Measurements from ENCODE around the gene IFITM10.

Gene IFITM10

DNA sequence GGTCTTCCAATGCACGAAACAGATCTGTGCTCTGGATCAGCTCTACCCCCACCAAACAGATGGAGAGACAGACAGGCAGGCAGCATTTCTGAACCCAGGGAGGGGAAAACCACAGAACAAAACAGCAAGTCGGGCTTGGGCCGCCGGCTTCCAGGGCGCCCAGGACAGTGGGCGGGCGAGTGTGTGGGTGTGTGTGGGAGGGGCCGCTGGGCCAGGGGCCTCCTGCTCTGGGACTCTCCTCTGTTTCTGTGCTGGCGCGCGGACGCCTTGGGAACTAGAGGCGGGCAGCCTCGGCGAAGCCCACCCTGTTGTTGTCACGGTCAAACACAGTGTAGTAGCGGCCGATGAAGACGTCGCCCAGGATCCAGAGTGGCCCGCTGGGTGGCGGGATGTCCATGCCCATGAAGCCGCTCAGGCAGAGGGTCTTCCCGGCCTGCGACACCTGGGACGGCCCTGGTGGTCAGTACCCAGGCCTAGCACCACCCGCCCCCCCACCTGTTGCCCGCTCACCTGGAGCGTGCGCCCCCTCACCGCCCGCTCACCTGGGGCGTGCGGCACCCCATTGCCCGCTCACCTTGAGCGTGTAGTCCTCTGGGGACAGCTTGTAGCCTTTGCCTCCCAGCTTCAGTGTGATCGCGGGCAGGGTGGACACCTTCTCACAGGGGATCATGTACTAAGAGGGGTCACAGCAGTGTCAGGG lies 3.0 kb upstream of the IFITM10 start:
- H3K4me3 ChIP-seq (ENCODE audit: low read depth, low read length) = no peak overlapping the region

DNA sequence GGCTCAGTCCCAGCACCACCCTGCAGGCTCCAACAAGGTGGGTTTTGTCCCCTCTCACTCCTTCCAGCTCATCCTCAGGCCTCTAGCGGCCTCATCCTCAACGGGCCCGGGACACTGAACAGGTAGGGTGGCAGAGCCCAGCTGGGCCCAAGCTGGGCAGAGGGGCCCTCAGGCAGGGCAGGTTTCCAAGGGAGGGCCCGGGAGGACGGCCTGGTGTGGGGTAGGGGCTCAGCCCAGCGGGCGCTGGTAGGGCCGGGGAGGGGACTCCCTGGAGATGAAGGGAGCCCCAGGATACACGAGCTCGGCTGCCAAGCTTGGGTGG lies 2.5 kb upstream of the IFITM10 start:
- H3K4me3 ChIP-seq (ENCODE audit: low read depth, low read length) = no peak overlapping the region

DNA sequence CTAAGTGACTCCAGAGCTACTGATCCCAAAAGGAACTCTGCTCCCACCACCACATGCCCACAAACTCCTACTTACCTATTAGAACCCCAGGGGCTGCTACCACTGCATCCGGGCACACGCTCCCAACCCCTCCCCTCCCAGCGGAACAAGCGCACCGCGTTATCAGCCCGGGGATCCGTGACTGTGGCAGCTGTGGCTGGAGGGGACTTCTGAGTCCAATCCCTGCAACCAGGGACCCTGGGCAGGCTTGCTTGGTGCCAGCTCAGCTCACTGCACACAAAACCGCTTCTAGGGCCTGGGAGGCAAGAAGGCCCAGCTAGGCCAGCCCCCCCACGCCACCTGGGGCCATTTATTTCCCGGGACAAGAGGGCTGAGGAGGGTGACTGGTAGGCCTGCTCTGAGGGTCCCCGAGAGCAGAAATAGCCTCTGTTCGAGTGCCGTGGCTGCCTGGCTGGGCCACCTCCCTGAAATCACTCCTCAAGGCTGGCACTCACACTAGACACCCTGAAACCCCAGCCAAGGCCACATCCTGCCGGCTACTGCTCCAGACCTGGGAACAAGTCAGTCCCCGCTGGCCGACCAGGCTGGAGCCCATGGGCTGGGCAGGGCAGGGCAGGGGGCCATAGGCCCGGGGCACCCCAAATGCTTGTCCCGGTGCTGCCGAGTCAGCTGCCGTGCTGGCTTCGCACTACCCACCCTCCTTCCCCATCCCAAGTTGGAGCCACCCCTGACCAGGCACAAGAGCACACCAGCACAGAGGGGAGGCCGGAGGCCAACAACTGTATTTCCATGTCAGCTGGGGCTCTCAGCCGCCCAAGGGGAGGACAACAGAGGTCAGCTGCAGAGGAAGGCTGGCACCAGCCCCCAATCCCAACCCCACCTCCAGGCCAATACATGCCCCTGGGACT lies 1.9 kb upstream of the IFITM10 start:
- no peak overlapping the region for H3K4me3 ChIP-seq (ENCODE audit: low read depth, low read length)

DNA sequence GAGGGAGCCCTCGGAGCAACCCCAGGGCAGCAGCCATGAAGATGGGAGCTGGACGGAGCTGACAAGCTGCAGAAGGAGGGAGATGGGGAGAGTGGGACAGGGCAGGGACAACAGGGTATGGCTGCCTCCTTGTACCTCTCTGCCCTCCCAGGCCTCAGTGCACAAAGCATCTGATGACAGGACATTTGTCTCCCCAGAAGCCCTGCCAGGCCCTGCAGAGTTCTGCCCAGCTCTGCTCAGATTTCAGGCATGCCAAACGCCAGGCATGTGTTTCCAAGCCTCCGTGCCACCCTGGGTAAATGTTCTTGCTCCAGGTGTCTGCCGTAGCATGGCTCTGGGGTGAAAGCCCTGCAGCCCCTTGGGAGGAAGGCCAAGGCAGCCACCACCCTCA lies 1.1 kb upstream of the IFITM10 start:
- H3K4me3 ChIP-seq (ENCODE audit: low read depth, low read length) = no peak overlapping the region

DNA sequence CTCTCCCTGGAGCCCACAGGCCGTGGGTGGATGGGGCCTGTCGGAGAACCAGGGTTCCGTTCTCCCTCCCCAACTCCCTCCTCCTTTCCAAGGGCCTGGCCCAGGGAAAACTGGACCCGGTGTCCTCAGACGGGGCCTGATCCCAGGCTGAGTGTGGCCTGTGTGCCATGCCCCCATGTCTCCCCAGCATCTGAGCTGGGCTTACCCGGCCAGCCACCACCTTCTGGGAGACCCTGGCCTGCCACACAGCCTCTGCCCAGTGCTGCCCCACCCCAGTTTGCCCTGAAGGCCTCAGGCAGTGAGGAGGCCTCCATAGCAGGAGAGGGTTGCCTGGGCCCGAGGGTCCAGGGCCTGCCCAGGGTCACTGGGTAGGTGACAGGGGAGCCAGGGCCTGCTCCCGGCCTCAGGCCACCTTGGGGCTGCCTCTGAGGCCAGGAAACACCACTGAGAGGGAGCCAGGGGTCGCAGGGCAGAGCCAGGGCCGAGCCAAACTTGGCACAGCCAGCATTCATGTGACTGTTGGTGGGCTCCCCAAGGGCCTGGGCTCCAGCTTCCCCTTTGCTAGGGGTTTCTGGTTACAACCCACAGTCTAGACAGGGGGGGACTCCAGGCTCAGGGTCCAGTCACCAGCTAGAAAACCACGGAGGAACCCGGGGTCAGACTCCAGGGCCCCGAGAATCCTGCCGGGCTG lies 590 bp upstream of the IFITM10 start:
- no peak overlapping the region for H3K4me3 ChIP-seq (ENCODE audit: low read depth, low read length)

DNA sequence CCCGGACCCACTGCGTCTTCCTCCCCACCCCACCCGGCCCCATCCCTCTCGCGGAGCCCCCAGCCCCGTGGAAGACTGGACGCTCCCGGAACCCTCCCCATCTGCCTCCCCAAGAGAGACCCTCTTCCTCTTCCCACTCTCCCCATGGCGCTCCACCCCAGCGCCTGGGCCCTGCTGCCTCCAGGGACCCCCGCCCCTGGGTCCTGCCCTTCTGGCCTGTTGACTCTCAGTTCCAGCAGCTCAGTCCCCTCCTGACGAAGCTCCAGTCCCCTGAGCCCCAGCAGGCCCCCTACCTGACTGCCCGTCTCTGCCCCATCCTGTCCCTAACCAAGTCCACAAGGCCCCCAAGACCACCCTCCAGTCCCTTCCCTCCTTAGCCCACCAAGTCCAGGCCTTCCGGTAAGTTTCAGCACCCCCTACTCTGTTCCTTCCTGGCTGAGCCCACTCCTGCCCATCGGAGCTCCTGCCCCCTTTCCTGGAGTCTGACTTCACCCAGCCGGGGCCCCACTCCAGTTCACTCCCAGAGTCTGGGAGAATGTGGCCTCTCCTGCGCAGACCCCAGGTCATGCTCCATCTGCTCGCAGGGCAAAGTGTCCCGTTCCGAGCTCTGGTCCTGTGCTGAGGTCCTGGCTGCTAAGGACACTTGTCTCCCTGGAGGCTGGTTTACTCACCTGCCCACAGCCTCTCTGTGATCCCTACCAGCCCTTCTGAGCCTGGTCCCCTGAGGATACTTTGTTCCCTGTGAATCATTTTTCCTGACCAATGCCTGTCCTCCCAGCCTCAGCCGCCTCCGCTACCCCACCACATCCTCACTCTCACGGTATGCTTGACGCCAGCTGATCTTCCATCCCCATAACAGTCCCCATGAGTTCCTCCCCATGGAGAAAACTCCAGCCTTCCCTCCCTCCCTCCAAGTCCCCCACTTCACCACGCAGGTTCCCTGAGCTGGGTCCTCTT lies 722 bp downstream of the IFITM10 start:
- H3K4me3 ChIP-seq (ENCODE audit: low read depth, low read length) = no peak overlapping the region

DNA sequence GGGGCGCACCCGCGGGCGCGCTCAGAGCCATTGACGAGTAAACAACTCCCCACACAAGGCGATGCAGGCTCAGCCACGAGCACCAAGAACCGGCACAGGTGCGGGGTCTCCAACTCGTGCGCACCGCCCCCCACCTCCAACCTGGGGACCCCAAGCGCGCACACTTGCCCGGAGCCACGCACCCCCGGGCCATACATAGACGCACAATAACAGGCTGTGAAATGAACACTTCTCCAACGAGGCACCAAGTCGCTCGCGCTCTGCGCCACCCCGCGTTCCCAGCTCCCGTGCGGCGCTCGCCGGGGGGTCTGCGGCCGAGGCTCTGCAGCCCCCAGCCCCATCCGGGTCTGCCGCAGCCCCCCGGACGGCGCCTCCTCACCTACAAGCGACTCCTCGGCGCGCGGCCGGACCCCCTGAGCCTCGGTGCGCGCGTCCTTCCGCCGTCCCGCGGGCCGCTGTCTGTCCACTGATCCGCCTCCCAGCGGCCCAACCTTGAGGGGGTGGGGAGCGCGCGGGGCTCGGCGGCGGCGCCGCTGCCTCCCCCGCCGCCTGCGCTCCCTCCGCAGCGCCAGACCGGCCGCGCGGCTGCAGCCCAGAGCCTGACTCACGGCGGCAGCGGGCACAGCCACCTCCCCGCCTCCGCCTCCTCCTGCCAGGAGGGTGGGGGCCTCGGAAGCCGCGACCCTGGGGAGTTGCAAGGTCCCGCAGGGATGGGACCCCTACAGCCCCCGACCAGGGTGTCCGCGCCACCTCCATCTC lies 1.6 kb downstream of the IFITM10 start:
- peak overlapping the region; percentile 35 for H3K4me3 ChIP-seq (ENCODE audit: low read depth, low read length)

DNA sequence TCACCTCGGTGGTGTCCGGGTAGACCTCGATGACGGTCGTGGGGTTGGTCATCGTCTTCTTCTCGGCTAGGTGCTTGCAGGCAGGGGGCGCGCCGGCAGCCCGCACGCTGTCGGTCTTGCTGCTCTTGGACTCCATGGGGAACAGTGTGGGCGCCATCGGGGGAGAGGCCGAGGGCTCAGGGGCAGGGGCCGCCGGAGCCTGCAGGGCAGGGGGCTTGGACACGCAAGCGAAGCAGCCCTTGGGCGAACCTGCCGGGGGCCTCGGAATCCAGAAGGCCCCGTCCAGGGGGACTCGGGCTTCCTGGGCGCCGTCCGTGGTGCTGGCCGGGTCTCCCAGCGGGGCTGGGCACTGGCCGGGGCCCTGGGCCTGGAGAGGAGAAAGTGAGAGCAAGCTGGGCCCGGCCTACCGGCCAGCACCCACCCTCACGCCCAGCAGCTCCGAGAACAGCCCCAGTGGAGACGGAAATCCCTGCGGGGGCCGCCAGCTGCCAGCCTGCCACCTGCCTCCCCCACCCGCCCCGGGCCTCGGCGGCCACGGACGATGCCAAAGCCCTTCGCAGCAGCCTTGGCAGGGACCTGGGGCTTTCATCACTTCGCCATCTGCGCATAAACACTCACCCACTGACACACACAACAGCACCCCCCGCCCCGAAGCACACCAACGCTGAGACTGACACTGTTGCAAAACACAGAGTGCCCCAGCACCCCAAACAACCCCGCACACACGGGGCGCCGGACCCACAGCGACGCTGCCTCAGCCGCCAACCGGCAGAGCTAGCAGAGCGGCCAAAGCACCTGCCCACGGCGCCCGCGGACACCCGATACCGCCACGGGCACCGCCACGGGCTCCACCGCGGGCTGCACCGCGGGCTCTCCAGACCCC lies 2.4 kb downstream of the IFITM10 start:
- peak overlapping the region; percentile 35 for H3K4me3 ChIP-seq (ENCODE audit: low read depth, low read length)

DNA sequence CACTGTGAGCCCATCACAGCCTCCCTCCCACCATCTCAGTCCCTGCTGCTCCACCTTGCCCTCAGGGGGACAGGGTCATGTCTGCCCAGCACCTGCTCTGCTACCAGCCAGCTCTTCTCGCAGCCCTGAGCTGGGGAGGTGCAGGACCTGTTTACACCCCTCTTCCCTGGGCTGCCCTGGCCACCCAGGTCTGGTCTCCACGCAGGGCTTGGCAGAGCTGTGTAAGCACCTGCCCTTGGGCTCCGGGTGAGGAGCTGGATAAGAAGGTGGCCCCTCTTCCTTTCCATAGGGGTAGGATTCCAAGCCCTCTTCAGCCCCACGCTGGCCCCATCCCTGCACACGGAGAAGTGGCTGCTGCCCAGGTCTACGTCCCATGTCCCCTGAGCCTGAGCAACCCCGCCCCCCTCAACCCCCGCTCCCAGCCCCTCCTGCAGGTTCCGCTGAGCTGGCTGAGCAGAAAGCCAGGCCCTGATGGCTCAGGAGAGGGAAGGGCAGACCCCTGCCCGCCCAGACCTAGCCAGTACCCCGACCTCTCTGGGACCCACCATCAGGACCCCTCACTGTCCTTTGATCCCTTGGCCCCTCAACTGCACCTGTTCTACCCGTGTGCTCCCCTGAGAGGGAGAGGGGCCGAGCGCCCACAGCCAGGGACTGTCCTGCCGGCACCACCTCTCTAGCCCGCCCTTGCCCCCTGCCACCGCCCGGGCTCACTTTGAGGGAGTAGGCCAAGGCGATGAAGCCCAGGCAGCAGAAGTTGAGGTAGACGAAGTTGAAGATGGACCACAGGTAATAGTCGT lies 3.2 kb downstream of the IFITM10 start:
- H3K4me3 ChIP-seq (ENCODE audit: low read depth, low read length) = no peak overlapping the region

DNA sequence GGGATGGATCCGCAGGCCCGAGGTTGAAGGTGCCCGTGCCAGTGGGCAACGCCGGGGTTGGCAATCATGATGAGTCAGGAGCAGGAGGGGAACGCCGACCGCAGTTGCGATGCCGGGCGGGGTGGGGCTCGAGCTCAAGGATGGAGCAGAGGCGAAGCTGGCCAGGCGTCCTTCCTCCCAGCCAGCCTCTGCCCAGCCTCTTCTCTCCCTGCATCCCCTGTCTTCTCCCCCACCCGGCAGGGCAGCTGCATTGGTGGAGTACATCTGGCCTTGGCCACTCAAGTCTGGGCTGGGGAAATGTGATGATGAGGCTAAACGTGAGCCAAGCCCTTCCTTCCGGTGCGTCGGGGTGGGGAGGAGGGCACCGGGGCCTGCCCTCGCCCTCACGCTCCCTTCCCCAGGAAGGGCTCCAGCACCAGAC lies 3.9 kb downstream of the IFITM10 start:
- H3K4me3 ChIP-seq (ENCODE audit: low read depth, low read length) = no peak overlapping the region

DNA sequence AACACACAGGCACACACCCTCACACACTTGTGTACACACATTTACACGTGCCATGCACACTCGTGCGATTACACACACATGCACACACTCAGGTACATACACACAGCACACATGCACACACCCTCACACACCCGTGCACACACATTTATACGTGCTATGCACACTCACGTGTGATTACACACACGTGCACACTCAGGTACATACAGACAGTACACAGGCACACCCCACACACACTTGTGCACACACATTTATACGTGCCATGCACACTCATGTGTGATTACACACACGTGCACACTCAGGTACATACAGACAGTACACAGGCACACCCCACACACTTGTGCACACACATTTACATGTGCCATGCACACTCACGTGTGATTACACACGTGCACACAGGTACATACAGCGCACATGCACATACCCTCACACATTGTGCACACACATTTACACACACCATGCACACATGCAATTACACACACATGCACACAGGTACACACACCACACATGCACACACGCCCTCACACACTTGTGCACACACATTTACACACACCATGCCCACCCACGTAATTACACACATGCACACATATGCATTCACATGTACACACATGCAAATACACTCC lies 4.6 kb downstream of the IFITM10 start:
- no peak overlapping the region for H3K4me3 ChIP-seq (ENCODE audit: low read depth, low read length)

DNA sequence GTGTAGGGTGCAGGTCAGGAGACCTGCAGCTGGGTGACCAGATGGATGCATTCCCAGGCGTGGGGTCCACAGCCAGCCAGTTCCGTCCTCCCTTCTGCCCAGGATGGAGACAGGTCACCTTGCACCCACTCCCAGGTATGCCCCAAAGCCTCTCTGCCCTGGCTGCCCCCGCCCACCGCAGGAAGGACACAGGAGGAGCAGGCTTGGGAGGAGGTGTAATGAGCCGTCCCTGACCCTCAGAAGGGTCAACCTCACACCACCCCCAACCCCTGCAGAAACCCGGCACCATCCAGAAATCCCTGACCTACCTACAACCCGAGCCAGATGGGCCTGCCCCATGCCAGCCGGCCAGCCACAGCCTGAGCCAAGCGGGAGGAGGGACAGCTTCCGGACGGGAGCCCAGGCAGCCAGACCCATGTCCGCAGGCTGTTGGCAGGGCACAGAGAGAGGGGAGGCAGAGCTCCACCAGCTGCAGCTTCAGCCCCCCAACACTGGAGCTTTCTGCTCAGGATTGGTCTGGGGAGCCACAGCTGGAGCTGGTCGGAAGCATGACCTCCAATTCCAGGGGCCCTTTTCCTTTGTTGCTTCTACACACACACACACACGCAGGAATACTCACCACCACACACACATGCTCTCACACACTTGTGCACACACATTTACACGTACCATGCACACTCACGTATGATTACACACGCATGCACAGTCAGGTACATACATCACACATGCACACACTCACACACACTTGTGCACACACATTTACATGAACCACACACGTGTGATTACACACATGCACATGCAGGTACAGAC lies 5.3 kb downstream of the IFITM10 start:
- H3K4me3 ChIP-seq (ENCODE audit: low read depth, low read length) = no peak overlapping the region

DNA sequence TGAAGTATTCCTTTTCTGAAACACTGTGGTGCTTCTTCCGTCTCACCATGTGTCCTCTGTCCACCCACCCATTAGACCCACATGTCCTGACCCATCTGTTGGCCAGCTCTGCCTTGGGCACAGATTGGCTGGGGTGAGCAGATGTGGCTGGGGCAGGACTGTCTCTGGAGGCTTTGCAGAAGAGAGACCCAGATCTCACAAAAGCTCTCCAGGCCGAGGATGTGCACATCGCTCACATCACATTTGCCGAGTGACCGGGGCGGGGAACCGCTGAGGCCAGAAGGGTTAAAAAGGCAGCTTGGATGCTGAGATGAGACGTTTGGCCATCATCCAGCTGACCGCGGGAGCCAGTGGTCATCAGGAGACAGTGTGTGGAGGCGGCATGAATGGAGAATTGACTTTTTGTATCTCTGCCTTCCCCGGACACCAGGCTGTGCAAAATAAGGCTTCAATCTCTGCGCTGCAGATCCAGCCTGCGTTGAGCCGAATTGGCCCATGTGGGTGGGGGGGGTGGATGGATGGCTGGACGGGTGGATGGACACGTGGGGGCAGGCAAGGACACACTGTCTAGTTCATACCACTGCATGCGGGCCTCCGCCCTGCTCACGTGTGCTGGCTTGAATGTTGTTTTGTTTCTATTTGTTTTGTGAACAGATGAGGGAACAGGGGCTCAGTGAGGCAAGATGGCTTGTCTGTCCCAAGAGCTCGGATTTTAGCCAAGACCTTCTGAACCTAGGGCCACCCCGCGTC lies 6.1 kb downstream of the IFITM10 start:
- no peak overlapping the region for H3K4me3 ChIP-seq (ENCODE audit: low read depth, low read length)

DNA sequence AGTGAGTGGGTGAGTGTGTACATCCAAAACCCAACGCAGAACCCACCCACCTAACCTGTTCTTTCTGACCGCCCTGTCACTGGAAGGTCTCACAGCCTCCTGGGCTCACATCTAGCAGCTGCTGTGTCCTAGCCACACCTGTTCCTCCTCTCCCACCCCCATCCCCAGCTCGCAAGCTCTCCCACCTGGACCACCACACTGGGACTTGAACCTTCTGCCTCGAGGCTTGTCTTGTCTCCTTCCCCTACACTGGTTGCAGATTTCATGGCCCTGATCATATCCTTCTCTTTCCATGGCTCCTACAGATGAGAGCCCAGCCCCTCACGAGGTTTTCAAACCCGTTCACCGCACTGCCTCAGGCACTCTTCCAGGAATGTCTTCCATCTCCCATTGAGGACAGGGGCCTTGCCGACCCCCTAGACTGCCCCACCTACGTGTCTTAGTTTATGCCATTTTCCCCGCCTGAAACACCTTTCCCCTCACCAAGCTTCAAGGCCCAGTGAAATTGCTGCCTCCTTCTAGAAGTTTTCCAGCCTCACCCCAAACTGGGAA lies 6.7 kb downstream of the IFITM10 start:
- no peak overlapping the region for H3K4me3 ChIP-seq (ENCODE audit: low read depth, low read length)

DNA sequence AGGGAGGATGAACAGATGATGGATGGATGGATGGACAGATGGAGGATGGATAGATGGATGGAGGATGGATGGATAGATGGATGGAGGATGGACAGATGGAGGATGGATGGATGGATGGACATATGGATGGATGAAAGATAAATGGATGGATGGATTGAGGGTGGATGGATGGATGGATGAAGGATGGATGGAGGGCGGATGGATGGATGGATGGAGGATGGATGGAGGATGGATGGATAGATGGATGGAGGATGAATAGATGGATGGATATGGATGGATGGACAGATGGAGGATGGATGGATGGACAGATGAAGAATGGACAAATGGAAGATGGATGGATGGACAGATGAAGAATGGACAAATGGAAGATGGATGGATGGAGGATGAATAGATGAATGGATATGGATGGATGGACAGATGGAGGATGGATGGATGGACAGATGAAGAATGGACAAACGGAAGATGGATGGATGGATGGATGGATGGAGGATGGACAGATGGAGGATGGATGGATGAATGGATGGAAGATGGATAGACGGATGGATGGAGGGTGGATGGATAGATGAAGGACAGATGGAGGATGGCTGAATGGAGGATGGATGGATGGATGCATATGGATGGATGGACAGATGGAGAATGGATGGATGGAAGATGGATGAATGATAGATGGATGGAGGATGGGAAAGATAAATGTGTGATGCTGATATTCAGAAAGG lies 7.4 kb downstream of the IFITM10 start:
- H3K4me3 ChIP-seq (ENCODE audit: low read depth, low read length) = no peak overlapping the region
